ENCODE results near the gene NUP160. TPM values are rescaled to one million over a fixed set of nuclear protein-coding genes. Genes with fewer than 3 reads are reported as not detected.

NUP160 gene
- total and polyA plus RNA-seq, 2 of the 4 experiments (the other 2 are of a cell fraction): 12.5 to 35.0 TPM

- Histone ChIP-seq H3K4ac (ENCODE audit: low read depth, low read length) (no peak overlapping the region), H4K20me1 (ENCODE audit: insufficient read depth, low read length) (no peaks in the 10 kb centered on the region), H2BK15ac (ENCODE audit: low read depth, low read length) (no peak overlapping the region), H2BK20ac (ENCODE audit: low read depth, low read length) (no peak overlapping the region), H3K14ac (replicated peaks; ENCODE audit: low read depth, low read length) (no peak overlapping the region), H2BK120ac (ENCODE audit: low read depth, low read length) (no peak overlapping the region), H4K8ac (ENCODE audit: low read depth in 2 of 2, low read length in 2 of 2) (no peak overlapping the region), H3K9me1 (ENCODE audit: insufficient read depth, low read length) (0 out of 2 replicates have a peak, but pooled peaks cover 3% of the 10 kb centered on the region), H3K4me3 (ENCODE audit: insufficient read depth, low read depth, low read length) (no peak overlapping the region), H2BK5ac (ENCODE audit: low read depth, low read length, poor library complexity, severe bottlenecking) (no peak overlapping the region), H3K27ac (ENCODE audit: insufficient read depth, low read length) (no peak overlapping the region), H4K5ac (ENCODE audit: low read depth, low read length) (no peak overlapping the region), H3K4me1 (ENCODE audit: control insufficient read depth, insufficient read depth, low read length) (peaks cover 2% of the 10 kb centered on the region), H4K91ac (ENCODE audit: insufficient read depth, low read depth, low read length) (no peak overlapping the region), H3K9ac (ENCODE audit: low read depth, low read length) (no peak overlapping the region), H2AK9ac (replicated peaks; ENCODE audit: low read depth, low read length, poor library complexity) (no peak overlapping the region), H3K9me3 (ENCODE audit: control insufficient read depth, insufficient read depth, low read length) (no peaks in the 10 kb centered on the region), H2AK5ac (ENCODE audit: low read depth, low read length) (0 out of 2 replicates have a peak overlapping the region, but pooled peaks have one; percentile 36), H3K56ac (ENCODE audit: extremely low read depth, insufficient read depth, low read length) (no peak overlapping the region), H3K18ac (ENCODE audit: low read depth, low read length) (no peak overlapping the region), H3K36me3 (ENCODE audit: control insufficient read depth, insufficient read depth, low read length) (no peaks in the 10 kb centered on the region), H3K23ac (ENCODE audit: low read depth, low read length) (no peak overlapping the region), H3K79me1 (ENCODE audit: low read depth in 1 of 2, low read length in 2 of 2) (no peaks in the 10 kb centered on the region), H3K4me2 (ENCODE audit: low read depth, low read length) (no peak overlapping the region), H2AFZ (replicated peaks; ENCODE audit: low read length, poor library complexity) (no peak overlapping the region), H3K27me3 (ENCODE audit: control insufficient read depth, insufficient read depth, low read length) (no peaks in the 10 kb centered on the region)
- intact Hi-C loops (cut with micrococcal nuclease) (no loop called here), in situ Hi-C loops (cut with MboI; ENCODE audit: low sequenced_read_pairs) (no loop called here), dilution Hi-C loops (cut with HindIII; ENCODE audit: low sequenced_read_pairs, unreplicated experiment) (no loop called here)
- DNase-seq (no peak), ATAC-seq (ENCODE audit: low read depth) (no peak)
- WGBS, 2 experiments (ENCODE audit: extremely low coverage in 2 of 2, insufficient read length in 1 of 2): 43% methylated on average over 1 of the region's 4 CpGs; no CpG with 5 or more reads in 1 of the 2 experiments
- ChIA-PET POLR2A (ENCODE audit: unreplicated experiment) (no interaction called here), CTCF (no interaction called here)
- no TSS peak for BruUV-seq (replicated peaks)
- TF ChIP-seq NFE2L2 (IDR thresholded peaks at IDR 0.05; ENCODE audit: low read depth, low read length) (no peak), POLR2A (IDR thresholded peaks at IDR 0.05; ENCODE audit: low read depth, low read length) (no peak), RCOR1 (IDR thresholded peaks at IDR 0.05; ENCODE audit: insufficient replicate concordance, low read length) (no peak), CHD1 (IDR thresholded peaks at IDR 0.05; ENCODE audit: low read depth, low read length) (no peak), CTCF (conservative IDR thresholded peaks at IDR 0.05; ENCODE audit: low read depth, low read length) (no peak)
These were observed 41.7 kb upstream of the NUP160 start for GRCh38 chr11:47889714-47890441.
